Fibroblast of upper back skin (primary cell): ENCODE results near the gene TMA7B.

ENCODE experiments used
- DNase-seq: peaks from one replicate; pipeline ENCODE4 v3.0.0-alpha.2; 2013

The TMA7B gene

DNA sequence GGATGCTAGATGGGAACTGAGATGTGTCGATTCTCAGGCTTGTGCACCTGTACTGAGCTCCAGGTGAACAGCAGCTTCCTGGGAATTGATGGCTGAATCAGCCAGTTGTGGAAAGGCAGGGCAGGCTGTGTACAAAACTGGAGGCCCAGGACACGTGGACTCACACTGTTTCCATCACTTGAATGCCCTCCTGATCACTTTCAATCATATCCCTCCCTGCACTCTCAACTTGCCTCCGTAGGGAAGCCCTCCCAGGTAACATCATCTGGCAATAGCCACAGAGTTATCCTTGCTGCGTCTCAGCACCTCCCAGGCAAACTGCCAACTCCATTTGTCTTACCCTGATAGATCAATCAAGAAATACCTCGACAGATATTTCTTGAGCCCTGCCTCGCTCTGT lies 44.6 kb downstream of the TMA7B start:
- no peak for DNase-seq

DNA sequence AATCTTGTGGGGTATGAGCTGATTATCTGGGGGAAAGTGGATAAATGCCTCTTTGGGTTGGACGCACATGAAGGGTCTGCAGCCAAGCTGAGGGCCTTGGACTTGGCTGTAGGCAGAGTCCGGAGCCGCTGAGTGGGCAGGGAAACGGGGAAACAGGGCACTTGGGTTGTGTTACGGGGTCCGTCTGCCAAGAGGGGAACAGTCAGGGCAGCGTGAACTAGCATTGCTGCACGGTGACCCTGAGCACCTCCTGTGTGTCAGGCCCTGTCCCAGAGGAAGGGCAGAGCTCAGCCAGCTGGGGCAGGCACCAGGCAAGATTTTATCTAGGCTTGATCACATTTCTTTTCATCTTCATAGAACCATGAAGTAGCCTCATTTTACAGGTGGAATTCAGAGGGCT lies 46.4 kb downstream of the TMA7B start:
- no peak for DNase-seq

DNA sequence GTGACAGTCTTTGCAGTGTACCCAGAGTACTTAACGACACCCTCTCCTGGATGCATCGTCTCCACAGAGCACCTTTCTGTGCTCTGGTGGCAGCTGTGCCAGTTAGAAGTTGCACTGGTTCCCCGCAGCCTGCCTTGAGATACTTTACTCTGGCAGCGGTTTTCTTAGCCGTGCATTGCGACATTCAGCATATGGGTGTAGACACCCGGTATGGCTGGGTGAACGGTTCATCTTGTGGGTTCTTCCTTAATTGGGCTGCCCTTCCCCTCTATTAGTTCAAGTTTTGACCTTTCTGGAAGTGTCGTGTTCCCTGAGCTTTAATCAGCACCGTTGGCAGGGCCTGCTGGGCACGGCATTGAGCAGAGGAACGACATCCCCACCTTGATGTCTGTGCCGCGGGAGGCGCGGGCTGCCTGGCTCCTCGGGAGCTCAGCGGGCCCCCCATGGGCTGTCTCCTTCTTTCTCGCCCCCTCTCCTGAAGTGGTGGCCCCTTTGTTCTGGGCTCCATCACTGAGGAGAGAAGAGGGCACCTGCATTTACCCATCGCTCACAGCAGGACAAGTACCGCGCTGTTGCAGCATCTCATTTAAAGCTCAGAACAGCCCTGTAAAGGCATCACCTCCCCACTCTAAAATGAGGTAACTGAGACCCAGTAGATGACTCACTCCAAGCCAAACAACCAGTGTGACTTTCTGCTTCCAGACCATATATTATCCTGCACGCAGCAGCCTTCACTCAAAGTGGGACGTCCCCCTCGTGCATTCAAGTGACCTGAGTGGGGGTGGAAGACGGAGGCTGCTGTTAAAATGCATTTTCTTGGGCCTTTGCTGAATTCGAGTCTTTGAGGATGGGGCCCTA lies 47.9 kb downstream of the TMA7B start:
- no peak for DNase-seq

DNA sequence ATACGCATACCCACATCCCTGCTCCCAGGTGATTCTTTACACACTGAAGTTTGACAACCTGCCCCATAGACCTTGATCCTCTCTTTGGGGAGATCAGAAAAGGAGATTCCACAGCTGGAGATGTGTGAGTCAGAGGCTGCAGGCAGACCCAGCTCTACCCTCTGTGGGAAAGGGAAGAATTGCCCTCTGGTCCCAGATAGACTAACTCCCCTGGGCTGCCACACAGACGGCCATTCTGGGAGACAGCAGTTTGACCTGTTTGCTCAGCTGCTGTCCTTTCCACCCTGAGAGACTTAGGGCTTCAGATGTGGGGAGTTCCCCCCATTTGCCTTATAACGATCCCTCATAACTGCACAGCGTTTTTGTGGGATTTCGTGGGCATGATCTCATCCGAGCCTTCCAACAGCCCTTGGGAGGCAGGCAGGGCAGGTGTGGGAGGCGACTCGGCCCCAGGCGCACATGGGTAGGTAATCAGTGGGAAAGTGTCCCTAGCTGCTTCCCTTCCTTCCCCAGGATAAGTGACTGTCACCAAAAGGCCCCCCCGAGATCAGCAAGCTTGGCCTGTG lies 48.6 kb downstream of the TMA7B start:
- peak; percentile 22 for DNase-seq

DNA sequence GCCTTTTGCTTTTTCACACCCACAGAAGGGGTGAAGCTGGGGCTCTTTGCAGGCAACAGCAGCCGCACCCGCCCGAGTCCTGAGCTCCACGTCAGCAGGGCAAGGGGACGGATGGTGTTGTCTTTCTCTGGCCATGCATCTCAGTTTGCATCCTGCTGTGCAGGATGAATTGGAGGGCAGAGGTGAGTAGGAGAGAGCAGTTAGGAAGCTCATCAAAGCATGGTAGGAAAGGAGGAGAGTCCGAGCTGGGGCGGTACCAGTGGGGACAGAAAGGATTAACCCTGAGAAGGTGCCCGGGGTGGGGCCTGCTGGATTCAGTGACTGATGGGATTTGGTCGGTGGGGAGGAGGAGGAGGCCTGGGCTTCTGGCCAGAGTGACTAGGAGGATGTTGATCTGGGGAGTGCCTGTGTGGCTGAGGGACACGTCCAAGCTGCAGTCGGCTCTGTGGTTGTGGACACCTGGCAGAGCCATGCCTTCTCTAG lies 49.1 kb downstream of the TMA7B start:
- peak; percentile 24 for DNase-seq

DNA sequence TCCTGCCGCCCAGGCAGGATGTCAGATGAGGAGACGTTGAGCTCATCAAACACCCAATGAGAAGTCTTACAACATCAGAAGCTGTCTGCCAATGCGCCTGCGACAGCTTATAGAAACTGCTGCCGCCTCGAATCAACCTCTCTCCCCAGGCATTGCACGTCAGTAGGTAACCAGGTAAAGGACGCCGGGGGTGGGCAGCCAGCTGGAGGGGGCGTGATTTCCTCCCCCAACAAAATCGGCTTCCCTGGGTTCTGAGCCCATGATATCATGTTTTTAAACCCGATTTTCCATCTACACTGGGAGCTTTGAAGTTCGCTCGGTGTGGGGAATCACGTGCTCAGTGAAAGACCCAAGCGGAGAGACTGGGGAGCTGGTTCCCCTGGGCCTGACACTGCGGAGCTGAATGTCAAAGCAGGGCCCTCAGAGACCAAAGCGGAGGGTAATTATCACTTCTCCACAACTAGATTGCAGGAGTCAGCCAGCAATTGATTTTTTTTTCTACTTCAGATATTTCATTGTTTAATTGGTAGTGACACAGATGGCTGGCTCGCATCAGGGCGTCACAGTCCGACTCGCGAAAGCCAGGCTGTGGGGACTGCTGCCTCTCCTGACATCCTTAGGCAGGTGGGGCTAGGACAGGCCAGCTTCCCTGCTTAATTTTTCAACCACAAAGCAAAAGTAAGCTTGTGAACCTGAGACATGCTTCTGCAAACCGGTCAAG lies 49.9 kb downstream of the TMA7B start:
- no peak for DNase-seq

DNA sequence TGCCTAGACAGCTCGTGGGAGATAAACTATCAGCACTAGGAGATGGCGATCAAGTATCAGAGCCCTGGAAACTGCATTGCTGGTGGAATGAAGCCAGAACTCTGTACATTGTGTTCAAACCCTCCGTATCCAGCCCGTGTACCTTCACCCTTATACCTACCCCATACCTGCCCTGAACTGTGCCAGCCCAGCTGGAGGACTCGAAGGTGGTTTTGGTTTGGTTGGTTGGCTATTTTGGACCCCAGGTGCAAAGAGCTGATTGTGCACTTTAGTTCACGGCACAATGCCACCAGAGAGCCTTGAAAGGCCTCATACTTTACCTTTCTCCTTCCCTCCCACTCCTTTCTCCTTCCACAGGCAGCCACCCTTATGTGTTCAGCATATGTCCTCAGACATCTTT lies 50.5 kb downstream of the TMA7B start:
- DNase-seq, result no peak
